ENCODE data around the gene VPS4A. TPM values are rescaled to one million over a fixed set of nuclear protein-coding genes. Genes with fewer than 3 reads are reported as not detected.

Gene VPS4A
- total RNA-seq: 41.6 and 45.5 TPM in 2 replicates

GRCh38 chr16:69310653-69311532 is at the start of gene VPS4A:
Gene VPS4A (plus strand): TSS chr16:69311350. CDS start chr16:69311512, 162 bp downstream.

GRCh38 chr16:69330286-69331109 is 19.3 kb downstream of the VPS4A start, which contains the start of gene PDF:
Gene PDF (minus strand): TSS chr16:69330588. CDS start chr16:69330570, 18 bp downstream.

GRCh38 chr16:69339289-69340094 is 28.3 kb downstream of the VPS4A start, which contains the start of the genes COG8 and NIP7:
Gene COG8 (minus strand): TSS chr16:69339564. CDS start chr16:69339552, 12 bp downstream.
Gene NIP7 (plus strand): TSS chr16:69339772. CDS start chr16:69339830, 58 bp downstream.

GRCh38 chr16:69351309-69352027 is 40.3 kb downstream of the VPS4A start, which contains the start of gene TMED6:
Gene TMED6 (minus strand): TSS chr16:69351786. CDS start chr16:69351753, 33 bp downstream.

Other genes starting within 250 kb of the VPS4A start
- gene HAS3, start 205.7 kb upstream of the VPS4A start, total RNA-seq: 15.6 and 35.4 TPM in 2 replicates
- 41.4 and 62.7 TPM in 2 replicates for gene CHTF8, start 178.8 kb upstream of the VPS4A start, total RNA-seq
- 20.9 and 24.6 TPM in 2 replicates for gene UTP4, start 178.7 kb upstream of the VPS4A start, total RNA-seq
- gene SNTB2, start 124.2 kb upstream of the VPS4A start, total RNA-seq: 11.5 and 13.3 TPM in 2 replicates
- 25.4 and 34.9 TPM in 2 replicates for gene PDF, start 19.2 kb downstream of the VPS4A start, total RNA-seq
- gene COG8, start 28.2 kb downstream of the VPS4A start, total RNA-seq: 21.9 and 33.2 TPM in 2 replicates
- gene NIP7, start 28.4 kb downstream of the VPS4A start, total RNA-seq: 36.7 and 37.1 TPM in 2 replicates
- not detected in 2 replicates for gene TMED6, start 40.4 kb downstream of the VPS4A start, total RNA-seq
- gene TERF2, start 74.7 kb downstream of the VPS4A start, total RNA-seq: 6.3 and 7.2 TPM in 2 replicates
- 71.0 and 76.4 TPM in 2 replicates for gene CYB5B, start 113.3 kb downstream of the VPS4A start, total RNA-seq

Measured in tracheal epithelial cell (primary cell).